HG02642 (cell line): ENCODE data around the gene CYYR1.
"Not testable (repeated sequence)": the region's sequence is repeated elsewhere in the genome, so short reads cannot be mapped to it uniquely, and the experiment has no call there.

Experiments used
- ATAC-seq: cut with Tn5 transposase; IDR thresholded peaks from one replicate; pipeline ENCODE4 v1.9.1; 2021; ENCODE audit warnings: mild to moderate bottlenecking; ENCODE audit not compliant: unreplicated experiment, poor library complexity

Gene CYYR1

DNA sequence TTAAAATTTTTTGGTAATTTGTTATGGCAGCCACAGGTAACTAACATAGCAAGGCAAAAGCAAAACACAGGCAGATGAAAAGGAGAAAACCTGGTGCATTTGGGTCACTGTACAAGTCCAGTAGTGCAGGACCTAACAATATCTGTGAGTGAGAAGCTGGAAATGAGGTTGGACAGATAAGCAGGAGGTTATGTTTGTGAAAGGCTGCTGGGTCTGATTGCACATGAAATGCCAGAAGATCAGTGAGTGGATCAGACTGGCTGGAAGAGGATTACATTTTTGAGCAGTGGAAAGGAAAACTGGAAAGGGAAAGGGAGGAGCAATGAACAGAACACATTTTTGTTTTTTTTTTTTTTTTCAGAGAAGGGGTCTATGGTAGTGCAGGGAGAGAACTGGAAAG lies 73.6 kb downstream of the CYYR1 start:
- ATAC-seq, result no peak

DNA sequence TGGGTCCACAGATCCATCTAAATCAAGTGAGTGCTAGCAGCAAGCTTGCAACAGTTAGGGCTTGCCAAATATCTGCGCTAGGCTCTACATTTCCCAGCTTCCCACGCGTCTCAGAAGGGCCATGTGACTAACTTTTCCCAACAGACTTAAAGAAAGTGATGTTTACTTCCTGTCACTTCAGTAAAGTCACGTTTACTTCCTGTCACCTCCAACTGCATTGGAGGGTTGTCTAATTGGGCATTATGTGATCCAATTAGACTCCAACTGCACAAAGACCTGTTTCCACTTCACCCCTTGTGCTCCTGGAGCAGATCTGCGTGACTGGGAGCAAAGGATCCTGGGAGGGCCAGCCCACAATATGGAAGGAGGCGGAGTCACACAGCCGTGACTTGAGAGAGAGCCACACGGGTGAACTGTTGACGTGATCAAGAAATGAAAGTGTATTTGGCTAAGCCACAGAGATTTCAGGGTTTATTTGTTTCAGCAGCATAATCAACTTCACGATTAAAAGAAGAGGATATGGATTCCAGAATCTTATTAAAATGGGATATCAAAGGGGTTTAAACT lies 77.7 kb downstream of the CYYR1 start:
- ATAC-seq, result no peak

DNA sequence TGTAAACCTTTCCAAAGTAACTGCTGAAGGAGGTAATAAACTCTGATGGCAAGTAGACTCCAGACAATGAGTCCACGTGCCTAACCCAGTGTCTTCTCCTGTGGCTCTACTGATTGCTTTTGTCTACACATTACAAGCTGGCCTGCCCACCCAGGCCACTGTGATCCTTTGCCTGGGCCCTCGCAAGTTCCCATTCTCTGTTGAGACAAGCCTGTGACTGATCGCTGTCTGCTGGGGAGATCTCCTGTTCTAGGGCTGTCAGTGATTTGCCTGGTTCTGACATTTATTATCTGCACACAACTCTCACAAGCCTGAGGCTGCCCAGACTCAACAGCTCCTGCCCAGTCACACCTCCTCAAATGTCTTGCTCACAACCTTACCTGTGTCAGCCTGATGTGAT lies 81.4 kb downstream of the CYYR1 start:
- no peak for ATAC-seq

DNA sequence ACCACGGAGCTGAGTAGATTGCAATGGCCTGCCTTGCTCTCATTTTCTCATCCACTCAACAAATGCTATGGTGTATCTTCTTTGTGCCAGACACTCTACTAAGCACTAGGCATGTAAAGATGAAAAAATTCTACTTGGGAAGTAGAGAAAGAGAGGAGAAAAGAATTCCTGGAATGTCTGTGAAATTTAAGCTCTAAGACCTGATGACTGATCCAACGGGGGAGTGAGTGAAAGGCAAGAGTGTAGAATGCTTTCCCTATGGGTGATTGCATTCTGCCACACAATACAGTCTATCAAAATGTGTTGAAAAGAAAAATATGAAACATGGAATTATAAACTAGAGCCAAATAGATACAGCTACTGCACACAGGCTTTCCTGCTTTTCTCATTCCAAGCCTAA lies 82.3 kb downstream of the CYYR1 start:
- no peak for ATAC-seq

DNA sequence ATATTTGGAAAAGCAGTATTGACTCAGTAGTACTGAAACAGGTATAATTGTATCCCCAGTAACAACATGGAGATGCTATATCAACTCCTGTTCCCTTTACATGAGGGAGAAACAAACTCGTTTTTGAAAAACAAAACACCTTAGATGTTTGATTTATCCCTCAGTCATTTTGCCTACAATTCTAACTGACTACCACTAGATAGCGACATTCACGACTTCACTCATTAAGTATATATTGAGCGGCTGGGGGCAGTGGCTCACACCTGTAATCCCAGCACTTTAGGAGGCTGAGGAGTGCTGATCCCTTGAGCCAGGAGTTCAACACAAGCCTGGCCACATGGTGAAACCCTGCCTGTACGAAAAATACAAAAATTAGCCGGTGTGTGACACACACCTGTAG lies 83.3 kb downstream of the CYYR1 start:
- no peak for ATAC-seq

DNA sequence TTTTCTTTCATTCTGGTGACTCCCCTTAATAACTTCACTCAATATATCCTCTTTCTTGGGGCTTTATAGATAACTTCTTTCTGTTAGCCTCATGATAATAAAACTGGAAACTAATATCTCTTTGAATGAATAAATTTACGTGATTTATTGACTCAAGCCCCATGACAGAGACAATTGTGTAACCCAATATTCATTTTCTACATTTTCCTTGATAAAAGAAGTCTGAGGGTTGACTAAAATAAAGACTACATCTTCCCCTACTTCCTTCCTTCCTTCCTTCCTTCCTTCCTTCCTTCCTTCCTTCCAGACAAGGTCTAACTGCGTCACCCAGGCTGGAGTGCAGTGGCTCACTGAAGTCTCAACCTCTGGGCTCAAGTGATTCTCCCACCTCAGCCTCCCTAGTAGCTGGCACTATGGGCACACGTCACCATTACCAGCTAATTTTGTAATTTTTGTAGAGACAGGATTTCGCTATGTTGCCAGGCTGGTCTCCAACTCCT lies 85.1 kb downstream of the CYYR1 start:
- no peak for ATAC-seq

DNA sequence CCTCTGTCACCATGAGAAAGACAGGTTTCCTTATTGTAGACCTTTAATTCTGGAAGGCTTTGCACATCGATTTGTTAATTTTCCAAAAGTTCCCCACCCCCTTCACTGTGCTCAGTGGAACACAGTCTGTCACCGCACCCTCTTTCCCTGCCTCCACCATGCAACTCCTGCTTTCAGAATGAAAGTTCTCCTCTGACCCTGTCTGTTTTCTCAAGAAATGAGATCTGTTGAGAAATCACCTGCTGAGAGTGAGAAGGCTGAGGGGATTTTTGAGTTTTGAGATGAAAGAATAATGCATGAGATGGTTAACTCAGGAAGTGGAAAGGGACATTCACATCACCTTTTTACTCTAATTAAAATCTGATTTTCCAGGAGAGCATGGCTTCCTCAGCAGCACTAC lies 99.6 kb downstream of the CYYR1 start:
- ATAC-seq, result no peak

DNA sequence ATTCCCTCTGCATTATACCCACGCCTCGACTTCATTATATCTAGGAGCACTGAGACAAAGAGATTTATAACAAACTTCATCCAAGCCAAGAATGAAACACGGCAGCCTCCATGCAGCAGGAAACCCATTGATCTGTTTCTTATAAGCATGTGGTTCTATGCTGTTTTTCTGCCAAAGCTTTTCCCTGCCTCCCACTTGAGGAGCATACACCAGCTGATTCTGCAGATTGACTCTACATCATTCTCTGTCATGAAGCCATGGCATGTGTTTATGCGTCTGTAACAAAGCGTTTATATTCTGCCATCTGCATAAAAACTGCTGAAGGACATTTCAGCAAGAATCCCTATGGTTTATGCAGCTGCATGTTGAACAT lies 102.0 kb downstream of the CYYR1 start:
- no peak for ATAC-seq

DNA sequence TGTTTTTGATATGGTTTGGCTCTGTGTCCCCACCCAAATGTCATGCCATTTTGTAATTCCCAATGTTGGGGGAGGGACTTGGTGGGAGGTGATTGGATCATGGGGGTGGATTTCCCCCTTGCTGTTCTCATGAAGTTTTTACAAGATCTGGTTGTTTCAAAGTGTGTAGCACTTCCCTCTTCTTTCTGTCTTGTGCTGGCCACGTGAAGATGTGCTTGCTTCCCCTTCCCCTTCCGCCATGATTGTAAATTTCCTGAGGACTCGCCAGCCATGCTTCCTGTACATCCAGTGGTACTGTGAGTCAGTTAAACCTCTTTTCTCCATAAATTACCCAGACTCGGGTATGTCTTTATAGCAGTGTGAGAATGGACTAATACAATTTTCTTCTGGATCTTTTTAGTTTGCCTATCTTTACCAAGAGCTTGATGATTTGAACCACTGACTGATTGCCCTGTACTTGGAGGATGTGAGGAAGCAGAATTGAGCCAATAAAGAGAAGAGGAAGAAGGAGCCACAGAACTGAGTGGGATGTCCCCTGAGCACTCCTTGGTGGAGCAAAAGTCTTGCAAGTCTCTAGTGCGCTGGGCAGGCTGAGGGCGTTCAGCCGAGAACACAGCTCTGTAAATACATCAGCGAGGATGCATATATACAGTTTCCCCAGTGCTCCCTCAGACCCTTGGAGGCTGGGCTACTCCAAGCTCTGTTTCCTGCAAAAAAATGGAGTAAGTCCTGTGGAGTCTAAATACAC lies 102.6 kb downstream of the CYYR1 start:
- ATAC-seq, result no peak

DNA sequence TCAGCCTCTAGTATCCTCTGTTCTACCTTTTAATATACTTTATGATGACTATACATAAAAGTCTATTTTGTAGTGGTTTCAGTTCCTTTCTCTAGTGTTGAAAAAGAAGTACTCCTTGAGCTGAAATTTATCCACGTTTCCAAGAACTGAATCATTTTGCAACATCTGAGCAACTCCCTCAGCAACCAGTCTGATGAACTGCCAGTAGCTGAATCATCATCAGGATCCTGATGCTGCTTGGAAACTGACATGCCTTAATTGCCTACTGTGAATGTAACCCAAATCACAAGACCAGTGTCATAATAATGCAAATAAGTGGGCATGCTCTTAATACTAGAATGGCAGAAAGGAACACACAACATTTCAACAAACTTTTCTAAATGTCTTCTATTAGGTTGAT lies 103.3 kb downstream of the CYYR1 start:
- no peak for ATAC-seq

DNA sequence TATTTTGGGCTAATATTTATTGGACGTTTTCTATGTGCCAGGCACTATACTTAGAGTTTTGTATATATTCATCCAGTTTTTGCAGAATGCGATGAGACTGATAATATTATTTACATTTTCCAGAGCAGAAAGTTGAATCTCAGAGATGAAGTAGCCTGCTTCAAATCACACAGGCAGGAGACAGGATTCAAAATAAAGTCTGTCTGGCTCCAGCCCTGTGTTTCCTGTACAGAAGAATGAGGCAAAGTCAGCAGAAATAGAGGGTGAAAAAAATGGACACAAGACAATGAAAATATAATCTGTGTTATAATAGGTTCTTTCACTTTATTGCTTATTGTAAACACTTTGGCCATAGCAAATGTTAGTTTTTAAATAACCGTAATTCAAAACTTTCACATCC lies 107.2 kb downstream of the CYYR1 start:
- ATAC-seq, result no peak

DNA sequence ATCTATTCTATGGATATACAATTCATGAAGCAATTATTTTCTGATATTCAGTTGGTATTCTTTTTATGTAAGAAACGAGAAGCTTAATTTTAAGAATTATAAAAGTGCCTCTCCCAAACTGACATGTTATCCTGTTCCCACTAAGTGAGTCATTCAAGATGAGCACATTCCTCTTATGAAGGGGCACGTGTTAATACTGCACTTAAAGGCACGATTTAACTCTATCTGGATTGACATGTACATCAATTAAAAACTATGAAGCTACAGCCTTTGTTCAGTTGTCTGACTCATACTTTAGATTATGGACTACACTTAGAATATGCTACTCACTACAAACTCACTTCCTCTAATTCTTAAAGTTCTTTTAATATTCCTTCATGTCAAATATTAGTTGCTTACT lies 111.6 kb downstream of the CYYR1 start:
- ATAC-seq, result no peak

DNA sequence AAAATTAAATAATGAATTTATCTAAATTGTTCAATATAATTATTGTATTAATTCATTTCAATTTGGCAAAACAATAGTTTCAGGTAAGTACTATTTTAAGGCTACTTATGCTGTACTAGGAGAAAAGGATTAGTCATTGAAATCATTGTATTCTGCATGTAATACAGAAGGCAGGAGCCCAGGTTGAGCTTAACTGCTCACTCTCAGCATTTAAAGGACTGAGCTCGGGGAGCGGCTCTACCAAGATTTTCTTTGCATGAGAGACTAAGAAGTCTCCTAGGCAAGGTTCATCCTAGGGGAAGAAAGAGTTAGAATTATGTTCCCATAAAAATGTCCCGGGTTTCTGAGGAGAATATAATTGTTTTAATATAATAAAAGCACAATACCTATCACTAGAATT lies 112.5 kb downstream of the CYYR1 start:
- ATAC-seq, result no peak

DNA sequence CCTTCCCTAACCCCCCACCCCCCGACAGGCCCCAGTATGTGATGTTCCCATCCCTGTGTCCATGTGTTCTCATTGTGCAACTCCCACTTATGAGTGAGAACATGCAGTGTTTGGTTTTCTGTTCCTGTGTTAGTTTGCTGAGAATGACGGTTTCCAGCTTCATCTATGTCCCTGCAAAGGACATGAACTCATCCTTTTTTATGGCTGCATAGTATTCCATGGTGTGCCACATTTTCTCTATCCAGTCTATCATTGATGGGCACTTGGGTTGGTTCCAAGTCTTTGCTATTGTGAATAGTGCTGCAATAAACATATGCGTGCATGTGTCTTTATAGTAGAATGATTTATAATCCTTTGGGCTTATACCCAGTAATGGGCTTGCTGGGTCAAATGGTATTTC lies 114.2 kb downstream of the CYYR1 start:
- not testable (repeated sequence) for ATAC-seq

DNA sequence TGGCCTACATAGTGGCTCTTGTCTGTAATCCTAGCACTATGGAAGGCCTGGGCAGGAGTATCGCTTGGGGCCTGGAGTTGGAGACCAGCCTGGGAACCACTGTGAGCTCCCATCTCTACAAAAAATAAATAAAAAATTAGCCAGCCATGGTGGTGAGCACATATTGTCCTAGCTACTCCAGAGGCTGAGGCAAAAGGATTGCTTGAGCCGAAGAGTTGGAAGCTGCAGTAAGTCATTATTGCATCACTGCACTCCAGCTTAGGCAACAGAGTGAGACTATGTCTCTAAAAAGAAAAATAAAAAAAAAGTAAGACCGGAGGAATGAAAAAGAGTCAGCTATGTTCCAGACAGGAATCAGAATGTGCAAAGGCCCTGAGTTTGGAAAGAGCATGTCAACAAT lies 115.3 kb downstream of the CYYR1 start:
- ATAC-seq, result no peak

DNA sequence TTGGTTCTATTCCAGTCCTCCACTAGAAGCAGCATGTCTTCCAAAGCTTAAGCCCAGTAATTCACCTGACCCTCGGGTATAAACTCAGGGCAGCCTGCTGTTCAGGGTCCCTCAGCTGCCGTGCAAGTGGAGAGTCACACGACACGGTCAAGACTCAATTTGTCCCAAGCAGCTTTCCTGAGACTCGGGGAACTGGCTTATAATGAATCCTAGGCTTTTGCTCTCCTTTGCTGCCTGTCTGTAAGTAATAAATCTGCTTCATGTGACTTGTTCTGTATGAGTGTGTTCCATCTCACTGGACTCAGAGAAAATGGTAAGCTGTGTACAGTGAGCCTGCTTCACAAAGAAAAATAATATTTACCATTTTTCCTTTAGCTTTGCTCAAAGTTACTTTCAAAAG lies 119.8 kb downstream of the CYYR1 start:
- no peak for ATAC-seq

DNA sequence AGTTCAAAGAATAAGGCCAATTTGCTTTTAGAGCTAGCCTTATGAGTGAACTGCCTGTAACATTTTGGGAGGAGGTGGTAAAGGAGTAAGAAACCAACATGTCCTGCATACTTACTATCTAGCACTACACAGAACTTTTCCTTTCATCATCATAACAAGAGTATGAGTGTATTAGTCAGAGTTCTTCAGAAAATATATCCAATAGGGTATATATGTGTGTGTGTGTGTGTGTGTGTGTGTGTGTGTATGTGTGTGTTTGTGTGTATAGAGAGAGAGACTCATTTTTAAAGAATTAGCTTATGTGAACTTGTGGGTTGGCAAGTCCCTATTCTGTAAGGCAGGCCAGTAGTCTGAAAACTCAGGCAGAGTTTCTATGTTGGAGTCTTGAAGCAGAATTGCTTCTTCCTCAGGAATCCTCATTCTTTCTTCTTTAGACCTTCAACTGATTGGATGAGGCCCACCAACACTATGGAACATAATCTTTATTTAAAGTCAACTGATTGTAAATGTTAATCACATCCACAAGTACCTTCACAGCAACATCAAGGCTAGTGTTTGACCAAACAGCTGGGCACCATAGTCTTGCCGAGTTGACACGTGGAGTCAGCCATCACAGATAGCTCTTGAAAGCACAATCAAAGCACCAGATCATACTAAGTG lies 121.9 kb downstream of the CYYR1 start:
- no peak for ATAC-seq

DNA sequence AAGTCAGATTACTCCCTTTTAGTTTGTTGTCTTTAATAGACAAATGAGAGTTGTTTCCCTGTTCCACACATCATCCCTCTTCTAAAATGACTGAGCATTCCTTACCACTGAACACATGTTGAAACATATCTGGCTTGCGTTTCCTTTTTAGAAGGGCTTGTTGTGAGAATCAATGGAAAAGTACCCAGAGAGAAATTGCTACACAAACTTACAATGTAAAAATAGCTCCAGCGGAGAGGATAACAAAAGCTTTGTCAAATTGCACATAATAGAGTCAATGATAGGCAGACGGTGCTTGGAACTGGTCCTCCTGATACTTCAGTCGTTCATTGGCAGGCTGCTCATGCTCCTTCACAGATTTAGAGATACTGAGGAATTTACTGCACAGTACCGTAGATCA lies 123.9 kb downstream of the CYYR1 start:
- no peak for ATAC-seq

DNA sequence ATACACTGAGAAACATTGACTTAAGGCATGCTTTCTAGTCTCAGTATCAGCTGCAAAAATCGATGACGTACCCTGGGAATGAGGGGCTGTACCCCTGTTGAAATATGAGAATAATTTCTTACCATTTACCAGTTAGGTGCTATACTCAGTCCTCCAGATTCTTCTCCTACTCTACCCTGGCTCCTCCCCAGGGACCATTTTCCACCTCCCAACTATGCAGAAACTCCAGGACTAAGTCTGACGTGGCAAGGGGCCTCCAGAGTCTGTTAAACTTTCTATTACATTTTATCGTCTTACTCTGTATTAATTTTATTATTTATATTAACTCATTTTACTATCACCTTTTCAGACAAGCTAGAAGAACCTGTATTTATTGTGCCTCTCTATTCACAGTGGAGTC lies 124.3 kb downstream of the CYYR1 start:
- ATAC-seq, result no peak

DNA sequence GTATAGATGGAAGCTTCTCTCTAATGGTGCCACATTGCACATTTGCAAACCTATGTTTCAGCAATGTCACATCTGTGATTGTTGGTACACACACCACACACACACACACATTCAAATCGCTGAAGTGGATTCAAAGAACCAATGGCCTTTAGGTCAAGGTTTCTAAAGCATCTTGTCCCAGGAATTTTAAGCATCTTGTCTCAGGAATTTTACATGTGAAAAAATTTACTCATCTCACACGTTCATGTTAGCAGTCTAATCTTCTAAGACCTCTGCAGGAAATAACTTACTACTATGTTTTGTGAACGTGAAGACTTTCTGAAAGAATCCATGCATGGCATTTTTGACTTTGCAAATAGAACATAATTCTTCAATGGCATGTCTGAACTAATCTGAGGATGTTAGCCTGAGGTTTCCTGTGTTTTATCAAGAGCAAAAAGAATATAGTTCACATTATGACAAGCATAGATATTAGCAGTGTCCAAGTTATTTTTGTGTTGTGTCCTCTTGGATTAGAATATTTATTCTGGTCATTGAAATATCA lies 125.1 kb downstream of the CYYR1 start:
- ATAC-seq, result no peak

DNA sequence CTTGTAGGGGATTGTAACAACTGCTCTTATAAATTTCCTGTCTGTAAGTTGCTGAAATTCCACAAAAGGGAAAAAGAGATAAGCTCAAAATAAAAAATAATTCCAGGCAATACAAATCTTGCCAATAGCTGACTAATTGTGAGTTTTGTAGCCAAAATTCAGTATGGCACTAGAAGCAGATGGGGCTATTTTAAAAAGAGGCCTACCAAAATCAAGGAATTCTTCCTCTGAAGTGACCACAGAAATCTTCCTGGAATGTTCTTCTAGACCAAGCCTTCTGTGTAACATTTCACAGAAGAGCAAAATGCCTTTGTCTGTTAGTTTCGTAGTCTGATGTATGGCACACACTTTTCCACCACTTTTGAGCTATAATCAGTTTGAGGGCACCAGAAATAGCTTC lies 127.6 kb downstream of the CYYR1 start:
- ATAC-seq, result no peak

DNA sequence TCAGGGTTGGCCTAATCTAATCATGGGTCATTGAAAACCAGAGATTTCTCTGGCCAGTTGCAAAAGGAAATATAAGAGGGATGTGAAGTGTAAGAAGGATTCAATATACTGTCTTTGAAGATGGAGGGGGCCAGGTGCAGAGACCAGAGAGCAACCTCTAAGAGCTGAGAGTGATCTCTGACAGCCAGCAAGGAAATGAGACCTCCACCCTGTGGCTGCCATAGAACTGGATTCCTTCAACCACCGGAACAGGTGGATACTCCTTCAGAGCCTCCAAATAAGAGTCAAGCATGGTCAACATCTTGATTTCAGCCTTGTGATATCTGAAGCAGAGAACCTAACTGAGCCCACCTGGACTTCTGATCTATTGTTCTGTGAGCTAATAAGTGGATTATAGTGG lies 128.4 kb downstream of the CYYR1 start:
- no peak for ATAC-seq
